Measurements from ENCODE around the gene MKLN1.

- TF ChIP-seq CTCF (IDR thresholded peaks at IDR 0.05; ENCODE audit: poor library complexity, severe bottlenecking) = no peak
- no peak for TF ChIP-seq TAF1 (IDR thresholded peaks at IDR 0.05; ENCODE audit: low read depth)
- TF ChIP-seq POLR2AphosphoS5 (IDR thresholded peaks at IDR 0.05) = no peak
- TF ChIP-seq RAD21 (conservative IDR thresholded peaks at IDR 0.05) = no peak
Measured at GRCh38 chr7:131501422-131501821, 173.7 kb downstream of the MKLN1 start.
